HG03025 (cell line): ENCODE measurements around the gene HPS3.

Source experiments
- ATAC-seq: cut with Tn5 transposase; IDR thresholded peaks from one replicate; pipeline ENCODE4 v1.9.1; 2021; ENCODE audit warnings: mild to moderate bottlenecking, moderate library complexity; ENCODE audit not compliant: unreplicated experiment, low FRiP score

HPS3 gene

GRCh38 chr3:149120051-149120972 is 9.1 kb upstream of the HPS3 start:
- no peak for ATAC-seq

GRCh38 chr3:149122721-149123578 is 6.5 kb upstream of the HPS3 start:
- ATAC-seq: no peak

DNA sequence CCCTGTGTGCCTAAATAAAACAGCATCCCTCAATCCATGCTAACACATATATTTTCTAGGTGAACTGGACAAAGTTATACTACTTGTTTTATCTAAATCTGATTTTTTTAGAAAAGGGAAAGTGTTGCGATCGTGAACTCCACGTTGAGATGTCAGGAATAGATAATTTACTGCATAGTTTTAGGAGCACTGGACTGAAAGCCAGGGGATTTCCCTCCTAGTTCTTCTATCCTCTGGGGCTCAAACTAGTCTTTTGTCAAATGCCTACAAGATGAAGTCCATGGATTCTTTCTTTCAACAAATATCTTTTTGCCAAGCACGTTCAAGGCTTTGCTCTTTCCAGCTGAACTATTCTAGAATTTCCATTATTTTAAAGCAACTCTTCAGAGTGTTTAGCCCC is 617 bp upstream of the HPS3 start:
- no peak for ATAC-seq

DNA sequence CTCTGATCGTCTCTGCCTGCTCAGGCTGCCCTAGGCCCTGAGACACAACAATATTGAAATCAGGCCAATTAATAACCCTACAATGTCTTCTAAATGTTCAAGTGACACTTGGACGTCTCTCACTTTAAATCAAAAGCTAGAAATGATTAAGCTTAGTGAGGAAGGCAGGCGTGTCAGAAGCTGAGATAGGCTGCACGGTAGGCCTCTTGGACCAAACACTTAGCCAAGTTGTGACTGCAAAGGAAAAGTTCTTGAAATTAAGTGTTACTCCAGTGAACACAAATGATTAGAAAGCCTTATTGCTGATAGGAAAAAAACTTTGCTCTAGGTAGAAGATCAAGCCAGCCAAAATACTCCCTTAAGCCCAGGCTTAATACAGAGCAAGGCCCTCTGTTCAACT is 2.2 kb downstream of the HPS3 start:
- ATAC-seq: no peak

DNA sequence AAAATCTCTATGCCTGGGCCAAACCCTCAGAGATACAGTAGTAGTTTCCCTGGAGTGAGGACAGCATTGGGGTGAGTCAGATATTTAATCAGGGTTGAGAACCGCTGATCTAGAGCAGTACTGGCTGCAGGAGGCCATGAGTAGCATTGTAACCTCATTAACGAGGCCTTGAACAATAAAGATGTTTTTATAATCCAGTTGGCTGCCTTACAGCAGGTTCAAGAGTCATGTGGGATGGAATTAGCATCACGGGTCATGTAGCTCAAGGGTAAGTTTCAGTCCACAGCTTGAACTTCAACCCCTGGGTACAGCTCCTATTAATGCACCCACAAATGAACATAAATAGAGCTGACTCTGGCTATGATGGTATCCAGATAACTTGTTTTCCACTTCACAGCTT is 5.1 kb downstream of the HPS3 start:
- ATAC-seq: no peak

- ATAC-seq: no peak
These were observed 13.2 kb downstream of the HPS3 start for GRCh38 chr3:149142682-149143081.

GRCh38 chr3:149145356-149145755 is 15.9 kb downstream of the HPS3 start:
- ATAC-seq: no peak

DNA sequence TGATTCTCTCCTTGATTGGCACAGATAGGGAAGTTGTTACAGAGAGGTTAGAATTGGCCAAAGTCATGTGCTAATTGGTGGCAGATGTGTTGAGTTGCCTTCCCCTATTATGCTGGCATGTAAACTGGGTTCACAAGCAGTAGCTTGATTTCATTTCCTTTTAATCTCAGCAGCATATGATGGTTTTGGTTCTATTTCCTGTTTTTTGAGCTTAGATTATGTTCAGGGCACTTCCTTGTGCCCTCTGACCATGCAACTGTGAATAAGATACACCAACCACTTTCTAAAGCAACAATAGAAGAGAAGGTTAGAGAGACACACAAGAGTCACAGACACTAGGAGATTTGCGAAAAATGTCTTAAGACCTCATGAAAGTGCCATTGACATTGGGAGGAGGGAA is 16.5 kb downstream of the HPS3 start:
- ATAC-seq: peak; percentile 65

DNA sequence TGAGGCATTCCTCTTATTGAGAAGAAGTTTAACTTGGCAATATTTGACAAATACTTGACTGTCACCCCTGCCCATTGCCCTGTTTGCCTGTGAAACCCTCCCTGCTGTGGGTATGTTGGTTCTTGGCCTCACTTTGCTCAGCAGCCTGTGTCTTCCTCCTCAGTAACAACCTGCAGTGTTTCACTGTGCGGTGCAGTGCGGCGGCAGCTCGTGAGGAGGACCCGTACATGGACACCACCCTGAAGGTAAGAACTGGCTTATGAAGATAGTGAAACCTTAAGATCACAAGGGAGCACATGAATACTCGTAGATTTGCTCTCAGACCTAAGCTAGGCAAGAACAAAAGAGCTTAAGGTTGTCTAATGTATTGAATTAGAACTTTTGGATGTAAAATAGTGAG is 21.0 kb downstream of the HPS3 start:
- no peak for ATAC-seq

DNA sequence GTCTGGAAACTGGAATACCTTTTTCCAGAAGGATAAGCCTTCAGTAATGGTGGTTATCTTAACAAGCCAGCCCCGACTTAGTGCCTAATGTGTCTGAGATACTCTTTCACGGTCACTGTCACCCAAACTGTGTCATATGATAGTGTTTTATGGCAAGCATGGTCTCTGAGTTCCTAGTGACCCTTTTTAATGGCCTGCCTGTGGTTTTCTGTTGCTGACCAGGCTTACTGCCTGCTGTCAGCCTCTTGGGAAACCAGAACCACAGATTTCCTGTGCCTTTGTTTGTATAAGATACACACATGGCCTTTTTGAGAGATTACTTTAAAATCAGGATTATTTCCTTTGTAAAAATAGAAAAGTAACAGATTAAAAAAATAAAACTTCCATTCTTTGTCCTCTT is 22.4 kb downstream of the HPS3 start:
- ATAC-seq: no peak

DNA sequence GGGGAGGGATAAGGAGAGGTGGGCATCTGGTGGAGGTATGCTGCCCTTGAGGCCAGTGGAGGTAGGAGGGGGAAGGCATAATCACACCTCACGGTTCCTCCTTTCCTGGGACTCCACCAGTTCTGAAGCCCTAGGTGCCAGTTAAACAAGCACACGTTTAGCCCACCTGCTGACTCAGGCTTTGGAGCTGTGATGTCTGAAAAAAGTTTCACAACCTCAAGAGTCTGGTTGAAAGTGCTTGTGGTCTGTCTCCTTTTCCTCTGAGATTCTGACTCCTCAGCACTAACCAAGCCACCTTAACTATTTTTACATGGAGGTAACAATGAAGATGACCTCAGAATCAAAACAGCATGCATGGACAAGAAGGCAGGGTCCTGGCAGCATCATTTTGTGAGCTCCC is 23.0 kb downstream of the HPS3 start:
- ATAC-seq: peak; percentile 92

GRCh38 chr3:149153402-149153801 is 24.0 kb downstream of the HPS3 start:
- ATAC-seq: no peak

DNA sequence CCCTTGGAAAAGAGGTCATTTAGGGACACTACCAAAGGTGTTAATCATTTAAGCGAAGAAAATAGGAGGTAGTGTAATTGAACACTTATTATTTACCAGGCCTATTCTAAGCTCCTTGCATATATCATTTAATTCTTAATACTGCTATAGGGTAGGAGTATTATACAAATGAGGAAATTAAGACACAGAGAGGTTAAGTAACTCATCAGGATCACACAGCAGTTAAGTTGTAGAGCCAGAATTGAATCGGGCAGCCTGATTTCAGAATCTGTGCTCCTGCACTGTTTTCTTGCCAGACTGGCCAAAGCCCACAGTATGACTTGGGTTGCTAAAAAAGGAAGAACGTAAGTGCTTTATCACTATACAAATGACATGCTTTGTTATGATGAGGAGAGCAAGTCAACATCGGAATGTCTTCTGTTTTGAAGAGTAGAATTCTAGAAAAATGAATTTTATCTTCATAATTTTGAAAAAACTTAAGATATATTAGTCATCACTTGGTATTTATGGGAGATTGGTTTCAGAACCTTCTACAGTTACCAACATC is 31.4 kb downstream of the HPS3 start:
- no peak for ATAC-seq

DNA sequence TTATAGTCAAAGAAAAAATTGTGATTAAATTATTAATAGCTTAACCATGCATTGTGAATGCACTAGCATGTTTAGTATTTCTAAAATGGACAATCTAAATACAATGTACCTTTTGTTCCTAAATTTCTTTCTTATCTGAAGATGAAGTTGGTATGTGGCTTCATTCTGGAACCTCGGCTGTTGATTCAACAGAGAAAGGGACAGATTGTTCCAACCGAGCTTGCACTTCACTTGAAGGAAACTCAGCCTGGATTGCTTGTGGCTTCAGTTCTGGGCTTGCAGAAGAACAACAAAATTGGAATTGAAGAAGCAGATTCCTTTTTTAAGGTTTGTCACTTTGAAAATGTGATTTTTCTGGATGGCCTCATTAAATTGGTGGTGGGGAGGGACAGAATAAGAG is 32.6 kb downstream of the HPS3 start:
- no peak for ATAC-seq

GRCh38 chr3:149163066-149163465 is 33.6 kb downstream of the HPS3 start:
- ATAC-seq: no peak

- no peak for ATAC-seq
These were observed 38.5 kb downstream of the HPS3 start for GRCh38 chr3:149167898-149168297.

- no peak for ATAC-seq
These were observed 41.2 kb downstream of the HPS3 start for GRCh38 chr3:149170672-149171071.

- no peak for ATAC-seq
These were observed 45.5 kb downstream of the HPS3 start for GRCh38 chr3:149174901-149175300.

- ATAC-seq: no peak
These were observed 47.7 kb downstream of the HPS3 start for GRCh38 chr3:149177122-149177521.

- no peak for ATAC-seq
These were observed 49.8 kb downstream of the HPS3 start for GRCh38 chr3:149179220-149179619.

- no peak for ATAC-seq
These were observed 50.7 kb downstream of the HPS3 start for GRCh38 chr3:149180057-149180573.
